ENCODE measurements around the gene CNDP2. TPM values are rescaled to one million over a fixed set of nuclear protein-coding genes. Genes with fewer than 3 reads are reported as not detected.

CNDP2 gene
- total RNA-seq, 1 experiment from 2014 or later: 57.6 TPM

GRCh38 chr18:74528913-74529312, 32.8 kb downstream of the CNDP2 start:
- H4K20me1 ChIP-seq (ENCODE audit: low read length): no peaks in the 10 kb centered on the region
- H3K9ac ChIP-seq (ENCODE audit: low read length): no peak overlapping the region
- no peak overlapping the region for H2AFZ ChIP-seq (ENCODE audit: low read length)
- H3F3A ChIP-seq (ENCODE audit: low read length, unreplicated experiment): no peaks in the 10 kb centered on the region
- H3K27ac ChIP-seq (ENCODE audit: low read length): no peak overlapping the region
- 0 out of 2 replicates have a peak, but pooled peaks cover 8% of the 10 kb centered on the region for H3K9me3 ChIP-seq (ENCODE audit: low read length)
- H3K79me2 ChIP-seq (ENCODE audit: low read length): no peaks in the 10 kb centered on the region
- DNase-seq: no peak
- no peak overlapping the region for H3K4me2 ChIP-seq (ENCODE audit: low read length)
- POLR2A ChIA-PET (ENCODE audit: unreplicated experiment): no interaction called here
- H3K4me3 ChIP-seq (ENCODE audit: low read length): no peak overlapping the region
- no TSS peak for BruUV-seq (replicated peaks)
- CTCF ChIA-PET: no interaction called here
- H3K9me2 ChIP-seq (replicated peaks; ENCODE audit: low read length): no peaks in the 10 kb centered on the region
- intact Hi-C loops (cut with micrococcal nuclease): no loop called here
- no peaks in the 10 kb centered on the region for H3K36me3 ChIP-seq (ENCODE audit: low read depth, low read length)
- peaks cover 16% of the 10 kb centered on the region for H3K27me3 ChIP-seq (ENCODE audit: low read length)
- no peak for ATAC-seq
- no peaks in the 10 kb centered on the region for H3K4me1 ChIP-seq (ENCODE audit: insufficient read depth, low read length)
- TF ChIP-seq EZH2phosphoT487 (IDR thresholded peaks at IDR 0.05; ENCODE audit: borderline replicate concordance, low read length) (no peak), EZH2 (IDR thresholded peaks at IDR 0.05; ENCODE audit: low read length, unreplicated experiment) (no peak), CTCF (conservative IDR thresholded peaks at IDR 0.05; ENCODE audit: low read depth, low read length) (no peak)

GRCh38 chr18:74529378-74529777, 33.2 kb downstream of the CNDP2 start:
- Histone ChIP-seq H3K4me2 (ENCODE audit: low read length) (no peak overlapping the region), H3K9me2 (replicated peaks; ENCODE audit: low read length) (no peaks in the 10 kb centered on the region), H2AFZ (ENCODE audit: low read length) (no peak overlapping the region), H4K20me1 (ENCODE audit: low read length) (no peaks in the 10 kb centered on the region), H3K27me3 (ENCODE audit: low read length) (peaks cover 20% of the 10 kb centered on the region), H3K36me3 (ENCODE audit: low read depth, low read length) (no peaks in the 10 kb centered on the region), H3K4me1 (ENCODE audit: insufficient read depth, low read length) (no peaks in the 10 kb centered on the region), H3K79me2 (ENCODE audit: low read length) (no peaks in the 10 kb centered on the region), H3K4me3 (ENCODE audit: low read length) (no peak overlapping the region), H3K9ac (ENCODE audit: low read length) (no peak overlapping the region), H3K9me3 (ENCODE audit: low read length) (0 out of 2 replicates have a peak, but pooled peaks cover 8% of the 10 kb centered on the region), H3F3A (ENCODE audit: low read length, unreplicated experiment) (no peaks in the 10 kb centered on the region), H3K27ac (ENCODE audit: low read length) (no peak overlapping the region)
- POLR2A ChIA-PET (ENCODE audit: unreplicated experiment): no interaction called here
- TF ChIP-seq EZH2 (IDR thresholded peaks at IDR 0.05; ENCODE audit: low read length, unreplicated experiment) (no peak), CTCF (conservative IDR thresholded peaks at IDR 0.05; ENCODE audit: low read depth, low read length) (no peak)
- no peak for ATAC-seq
- intact Hi-C loops (cut with micrococcal nuclease): no loop called here
- no peak for DNase-seq
- no TSS peak for BruUV-seq (replicated peaks)
- CTCF ChIA-PET: no interaction called here

- no peaks in the 10 kb centered on the region for H3K36me3 ChIP-seq (ENCODE audit: low read depth, low read length)
- H3F3A ChIP-seq (ENCODE audit: low read length, unreplicated experiment): no peaks in the 10 kb centered on the region
- CTCF ChIA-PET: no interaction called here
- H3K4me2 ChIP-seq (ENCODE audit: low read length): no peak overlapping the region
- H3K4me3 ChIP-seq (ENCODE audit: low read length): no peak overlapping the region
- TF ChIP-seq EZH2phosphoT487 (IDR thresholded peaks at IDR 0.05; ENCODE audit: borderline replicate concordance, low read length) (no peak), EZH2 (IDR thresholded peaks at IDR 0.05; ENCODE audit: low read length, unreplicated experiment) (no peak), CTCF (conservative IDR thresholded peaks at IDR 0.05; ENCODE audit: low read depth, low read length) (no peak)
- H3K27me3 ChIP-seq (ENCODE audit: low read length): peaks cover 26% of the 10 kb centered on the region
- H2AFZ ChIP-seq (ENCODE audit: low read length): no peak overlapping the region
- no peak for DNase-seq
- no TSS peak for BruUV-seq (replicated peaks)
- H3K9me3 ChIP-seq (ENCODE audit: low read length): 0 out of 2 replicates have a peak, but pooled peaks cover 8% of the 10 kb centered on the region
- ATAC-seq: no peak
- H3K4me1 ChIP-seq (ENCODE audit: insufficient read depth, low read length): no peaks in the 10 kb centered on the region
- POLR2A ChIA-PET (ENCODE audit: unreplicated experiment): no interaction called here
- H3K27ac ChIP-seq (ENCODE audit: low read length): no peak overlapping the region
- H3K79me2 ChIP-seq (ENCODE audit: low read length): no peaks in the 10 kb centered on the region
- H4K20me1 ChIP-seq (ENCODE audit: low read length): no peaks in the 10 kb centered on the region
- no peaks in the 10 kb centered on the region for H3K9me2 ChIP-seq (replicated peaks; ENCODE audit: low read length)
- no peak overlapping the region for H3K9ac ChIP-seq (ENCODE audit: low read length)
- intact Hi-C loops (cut with micrococcal nuclease): no loop called here
Measured at GRCh38 chr18:74529811-74530583, 33.8 kb downstream of the CNDP2 start.
